Left ventricle myocardium superior (tissue), 1 donor: ENCODE results near the gene SNCG. TPM values are rescaled to one million over a fixed set of nuclear protein-coding genes. Genes with fewer than 3 reads are reported as not detected.
"Not testable (repeated sequence)": the region's sequence is repeated elsewhere in the genome, so short reads cannot be mapped to it uniquely, and the experiment has no call there.

Source experiments
- ATAC-seq: fragments of 200-7000 bp; cut with Tn5 transposase; one replicate; pipeline ENCODE4 v1.9.1; 2020; ENCODE audit warnings: mild to moderate bottlenecking, moderate library complexity
- DNase-seq: peaks from one replicate; pipeline ENCODE4 v3.0.0-alpha.2; 2020
- intact Hi-C: fragments of 100-400 bp; cut with micrococcal nuclease; formaldehyde crosslinking; loops from one replicate; pipeline ENCODE4 v1.11.0; 2022
- total RNA-seq: library from RNA; stranded (reverse); fragmentation: NEBNext Ultra II Directional; extraction: Animal tissue kit (Norgen Biotek cat#: 25700); gene quantifications from one replicate; pipeline ENCODE4 v1.2.1, GENCODE V29; 2021
- donor health status: DM: no; HTN: yes; CAD: no; lungs with severe emphysema.

SNCG gene
- total RNA-seq, 1 donor from 2014 or later, result 21.2 TPM

DNA sequence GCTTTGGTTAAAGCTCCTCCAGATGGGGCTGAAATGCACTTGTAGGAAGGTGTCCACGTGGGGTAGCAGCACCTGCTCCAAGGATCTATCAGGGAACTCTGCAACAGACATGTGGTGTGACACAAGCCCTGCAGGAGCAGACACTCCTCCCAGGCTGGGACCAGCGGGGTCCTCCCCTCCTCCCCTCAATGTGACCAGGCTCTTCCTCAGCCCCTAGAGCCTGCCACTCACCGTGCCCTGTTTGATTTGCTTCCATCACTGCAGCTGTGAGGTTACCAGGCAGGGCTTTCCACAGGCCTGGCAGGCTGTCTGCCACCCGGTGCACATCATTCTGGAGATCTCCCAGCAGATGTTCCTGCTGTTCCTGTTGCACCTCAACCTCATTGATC is 14.4 kb upstream of the SNCG start:
- no peak for ATAC-seq
- intact Hi-C loops, result no loop called here
- DNase-seq, result no peak

DNA sequence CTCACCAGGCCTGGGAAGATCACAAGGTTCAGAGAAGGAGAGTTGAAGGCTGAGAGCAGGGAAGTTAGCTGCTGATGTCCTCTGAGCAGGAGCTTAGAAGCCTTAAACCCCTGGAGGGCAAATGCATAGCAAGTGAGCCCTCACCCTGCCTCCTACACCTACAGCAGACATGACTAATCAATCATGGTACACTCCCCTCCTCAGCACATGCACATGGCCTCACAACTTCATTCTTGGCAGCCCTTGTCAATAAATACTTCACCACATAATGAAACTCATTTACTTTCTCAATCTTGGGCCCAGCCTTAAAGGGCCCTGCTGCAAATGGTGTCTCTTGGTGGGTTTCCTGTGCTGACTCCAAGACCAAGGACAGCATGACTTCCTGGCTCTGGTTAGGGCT is 13.9 kb upstream of the SNCG start:
- intact Hi-C loops, result no loop called here
- ATAC-seq (no peak), DNase-seq (no peak)

GRCh38 chr10:86944907-86945306 is 13.5 kb upstream of the SNCG start:
- ATAC-seq, result no peak

DNA sequence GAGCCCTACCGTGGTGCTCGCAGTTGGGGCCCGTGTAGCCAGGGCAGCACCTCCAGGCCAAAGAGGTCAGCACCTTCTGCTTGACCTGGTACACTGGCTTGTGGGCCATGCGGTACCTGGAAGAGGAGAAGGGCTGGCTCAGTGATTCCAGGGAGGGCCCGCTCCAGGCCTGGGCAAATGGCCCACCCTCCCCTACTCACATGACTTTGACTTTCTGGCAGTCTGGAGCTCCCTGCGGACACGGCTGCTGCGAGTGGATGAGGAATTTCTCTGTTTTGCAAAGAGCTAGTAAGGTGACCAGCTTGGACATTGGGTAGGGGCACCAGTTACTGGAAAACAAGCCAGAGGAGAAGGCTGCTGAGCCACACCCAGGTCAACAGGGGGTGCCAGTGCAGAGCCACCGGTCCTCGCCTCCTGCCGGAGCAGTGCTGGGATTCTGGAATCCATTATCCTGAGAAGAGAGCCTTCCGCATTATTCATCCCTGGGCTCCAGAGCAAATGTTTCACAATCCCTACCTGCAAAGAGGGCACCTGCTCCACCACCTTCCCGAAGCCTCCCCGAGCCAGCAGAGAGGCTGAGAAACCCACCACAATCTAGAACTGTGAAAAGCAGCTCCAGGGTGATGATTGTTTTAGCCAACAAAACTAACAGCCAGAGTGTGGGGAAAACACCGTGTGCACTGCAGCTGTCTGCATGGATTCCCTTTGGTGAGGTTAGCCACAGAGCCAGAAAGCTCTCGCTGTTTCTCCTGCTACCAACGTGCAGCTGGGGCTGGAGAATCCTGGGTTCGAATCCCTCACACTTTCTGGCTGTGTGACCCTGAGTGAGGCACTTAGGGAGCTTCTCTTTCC is 12.8 kb upstream of the SNCG start:
- intact Hi-C loops, result no loop called here
- DNase-seq (peak; percentile 60), ATAC-seq (peak; percentile 36)

More at GRCh38 chr10:86944907-86945306, 13.5 kb upstream of the SNCG start:
- no peak for DNase-seq
- intact Hi-C loops, result no loop called here

- DNase-seq, result peak; percentile 82
- peak; percentile 48 for ATAC-seq
- intact Hi-C loops, result no loop called here
Observed at GRCh38 chr10:86946213-86947155, 11.9 kb upstream of the SNCG start.

DNA sequence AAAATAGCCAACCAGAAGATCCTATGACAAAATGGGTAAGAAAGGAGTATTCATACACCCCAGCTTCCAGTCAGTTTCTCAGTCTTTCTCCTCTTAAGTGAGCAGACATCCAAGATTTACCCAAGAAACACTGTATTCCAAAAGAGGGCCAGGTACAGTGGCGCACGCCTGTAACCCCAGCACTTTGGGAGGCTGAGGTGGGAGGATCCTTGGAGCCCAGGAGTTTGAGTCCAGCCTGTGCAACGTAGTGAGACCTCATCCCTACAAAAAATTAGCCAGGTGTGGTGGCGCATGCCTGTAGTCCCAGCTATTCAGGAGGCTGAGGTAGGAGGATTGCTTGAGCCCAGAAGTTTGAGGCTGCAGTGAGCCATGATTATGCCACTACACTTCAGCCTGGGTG is 10.6 kb upstream of the SNCG start:
- ATAC-seq, intact Hi-C loops, DNase-seq: not testable (repeated sequence)

DNA sequence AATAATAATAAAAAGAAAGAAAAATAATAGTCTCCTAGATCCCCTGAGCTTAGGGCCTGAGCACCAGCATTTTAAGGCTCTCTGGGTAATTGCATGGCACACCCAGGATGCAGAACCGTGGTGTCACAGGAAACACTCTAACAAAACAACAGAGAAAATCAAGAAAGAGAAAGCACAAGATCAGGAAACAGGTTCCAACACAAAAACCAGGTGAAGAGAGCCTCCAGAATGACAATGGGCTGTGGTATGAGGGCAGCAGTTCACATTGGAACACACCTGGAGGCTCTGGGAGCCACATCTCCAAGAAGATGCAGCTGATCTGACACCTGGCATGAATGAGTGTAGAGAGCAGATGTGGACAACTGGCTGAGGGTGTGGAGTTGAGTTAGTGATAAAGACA is 8.1 kb upstream of the SNCG start:
- intact Hi-C loops, result no loop called here
- DNase-seq (no peak), ATAC-seq (no peak)

DNA sequence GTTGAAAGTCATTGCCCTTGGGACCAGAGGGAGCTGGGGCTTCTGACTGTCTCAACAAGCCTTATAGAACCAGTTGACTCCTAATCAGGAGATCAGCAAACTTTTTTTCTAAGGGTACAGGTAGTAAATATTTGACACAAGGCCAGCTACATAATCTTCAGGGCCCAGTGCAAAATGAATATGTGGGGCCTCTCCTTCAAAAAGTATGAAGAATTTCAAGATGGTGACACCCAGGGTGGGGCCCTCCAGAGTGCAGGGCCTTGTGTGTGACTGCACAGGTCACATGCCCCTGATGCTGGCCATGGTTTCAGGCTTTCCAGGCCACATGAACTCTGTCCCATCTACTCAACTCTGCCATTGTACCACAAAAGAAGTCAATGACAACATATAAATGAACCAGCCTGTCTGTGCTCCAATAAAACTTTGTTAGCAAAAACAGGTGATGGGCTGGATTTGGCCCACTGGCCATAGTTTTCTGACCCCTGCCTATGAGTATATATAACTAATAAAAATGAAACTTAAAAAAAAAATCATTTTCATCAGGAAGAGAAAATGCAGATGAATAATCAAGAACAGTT is 7.1 kb upstream of the SNCG start:
- intact Hi-C loops, result no loop called here
- ATAC-seq, result no peak
- DNase-seq, result no peak

GRCh38 chr10:86952106-86952505 is 6.3 kb upstream of the SNCG start:
- no peak for DNase-seq

DNA sequence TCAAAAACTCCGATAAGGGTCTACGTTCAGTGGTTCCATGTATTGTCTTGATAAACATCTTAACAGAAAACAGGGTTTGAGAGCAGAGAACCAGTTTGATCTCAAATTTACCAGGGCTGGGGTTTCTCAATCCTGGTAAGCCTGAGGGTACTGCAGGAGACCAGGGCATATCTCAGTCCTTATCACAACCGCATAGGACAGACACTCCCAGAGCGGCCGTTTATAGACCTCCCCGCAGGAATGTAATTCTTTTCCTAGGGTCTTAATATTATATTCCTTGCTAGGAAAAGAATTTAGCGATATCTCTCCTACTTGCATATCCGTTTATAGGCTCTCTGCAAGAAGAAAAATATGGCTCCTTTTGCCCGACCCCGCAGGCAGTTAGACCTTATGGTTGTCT is 5.7 kb upstream of the SNCG start:
- DNase-seq, intact Hi-C loops, ATAC-seq: not testable (repeated sequence)

More at GRCh38 chr10:86952106-86952505, 6.3 kb upstream of the SNCG start:
- no peak for ATAC-seq
- intact Hi-C loops, result no loop called here

GRCh38 chr10:86953747-86954680 is 4.4 kb upstream of the SNCG start:
- peak; percentile 70 for DNase-seq
- ATAC-seq, result peak; percentile 74
- intact Hi-C loops, result no loop called here

DNA sequence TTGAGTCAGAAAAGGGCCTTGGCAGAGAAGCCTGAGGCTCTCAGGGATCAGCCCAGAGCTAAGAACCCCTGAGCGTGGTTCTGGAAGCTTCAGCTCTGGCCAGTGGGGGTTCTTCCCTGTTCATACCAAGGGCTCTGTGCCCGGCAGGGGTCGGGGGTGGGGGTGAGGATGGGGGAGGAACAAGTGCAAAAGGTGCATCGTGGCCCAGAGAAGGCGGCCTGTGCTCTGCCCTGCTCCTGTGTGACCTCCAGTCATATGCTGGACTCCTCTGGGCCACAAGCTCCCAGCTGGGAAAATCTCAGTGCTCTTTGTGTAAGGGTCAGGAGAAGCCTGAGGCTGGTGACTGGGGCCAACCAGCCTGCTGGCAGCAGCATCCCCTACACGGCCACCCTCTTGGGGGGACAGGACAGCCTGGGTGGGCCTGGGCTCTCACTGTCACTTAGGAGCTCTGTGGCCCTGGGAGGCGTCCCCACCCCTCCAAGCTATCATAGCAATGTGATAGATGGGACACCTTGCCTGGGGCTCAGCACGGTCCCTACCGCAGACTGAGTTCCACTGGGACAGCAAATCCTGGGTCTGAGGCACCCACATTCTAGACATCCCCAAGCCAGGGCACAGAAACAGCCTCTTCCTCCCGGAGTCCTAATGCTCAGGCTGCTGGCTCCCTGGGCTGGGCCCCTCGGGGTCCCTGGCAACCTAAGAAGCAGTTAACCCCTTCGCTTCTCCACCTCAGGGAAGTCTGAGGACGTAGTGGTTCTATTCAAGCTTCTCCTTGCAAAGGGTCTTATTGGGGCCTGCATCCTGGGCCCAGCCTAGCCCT is 3.5 kb upstream of the SNCG start:
- no peak for ATAC-seq
- intact Hi-C loops, result no loop called here
- no peak for DNase-seq

- intact Hi-C loops, result no loop called here
- DNase-seq (peak; percentile 43), ATAC-seq (peak; percentile 3)
Observed at GRCh38 chr10:86955501-86956194, 2.8 kb upstream of the SNCG start.

DNA sequence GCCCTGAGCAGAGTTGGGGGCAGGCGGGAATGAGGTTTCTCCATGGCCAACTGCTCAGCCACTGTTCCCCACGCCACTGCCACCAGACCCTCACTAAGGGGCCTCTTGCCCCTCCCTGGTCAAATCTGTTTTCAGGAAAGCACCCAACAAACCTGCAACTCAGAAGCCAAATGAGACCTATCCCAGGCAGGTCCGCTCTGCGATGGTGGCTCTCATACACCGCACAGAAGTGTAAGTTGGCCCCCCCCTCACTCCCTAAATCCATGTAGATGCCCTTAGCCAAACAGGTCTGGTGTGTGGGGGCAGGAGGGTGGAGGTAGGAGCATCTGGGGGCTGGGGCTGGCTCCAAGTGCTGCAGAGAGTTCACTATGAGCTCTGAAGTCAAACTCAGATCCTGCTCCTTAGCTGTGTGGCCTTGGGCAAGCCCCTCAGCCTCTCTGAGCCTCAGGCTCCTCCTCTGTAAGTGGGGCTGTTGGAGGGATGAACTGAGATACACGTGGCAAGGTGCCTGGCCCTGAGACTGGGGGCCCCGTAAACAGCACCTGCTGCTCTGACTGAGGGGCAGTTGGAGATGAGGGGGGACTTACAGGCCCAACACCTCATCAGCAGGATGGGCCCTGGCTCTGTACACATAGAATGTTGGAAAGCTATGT is 2.1 kb upstream of the SNCG start:
- no peak for DNase-seq
- intact Hi-C loops, result no loop called here
- ATAC-seq, result no peak

DNA sequence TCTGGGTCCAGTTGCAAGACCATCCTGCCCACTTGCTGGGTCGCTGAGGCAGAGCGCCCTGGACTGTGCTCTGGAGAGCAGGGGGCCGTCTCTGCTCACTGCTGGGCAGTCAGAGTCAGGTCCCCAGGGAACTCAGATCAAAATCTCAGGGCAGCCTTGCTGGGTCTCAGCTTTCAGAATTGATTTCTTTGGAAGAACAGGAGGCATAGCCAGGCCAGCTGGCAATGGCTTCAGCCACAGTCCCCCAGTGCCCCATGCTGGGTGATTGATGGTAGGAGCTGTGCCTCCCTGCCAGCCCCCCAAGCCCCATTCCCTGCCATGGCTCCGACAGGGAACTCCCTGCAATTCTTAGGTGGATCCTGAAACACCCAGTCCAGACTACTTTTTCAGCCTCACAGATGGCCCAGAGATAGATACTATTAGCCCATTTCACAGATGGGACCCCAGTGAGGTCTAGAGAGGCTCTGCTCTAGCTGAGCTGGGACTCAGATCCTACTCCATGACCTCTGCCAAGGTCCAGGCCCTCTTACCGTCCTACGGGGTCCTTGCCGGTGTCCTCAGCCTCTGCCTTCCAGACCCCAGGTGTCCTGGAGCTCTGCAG is 1.5 kb upstream of the SNCG start:
- ATAC-seq, result no peak
- intact Hi-C loops, result no loop called here
- DNase-seq, result no peak

GRCh38 chr10:86957471-86958115 is 806 bp upstream of the SNCG start, which contains the start of gene MMRN2:
MMRN2 (minus strand) TSS chr10:86957615; CDS start chr10:86957541, 74 bp downstream.
- intact Hi-C loops, result no loop called here
- peak; percentile 48 for DNase-seq
- ATAC-seq, result peak; percentile 5
